Measurements from ENCODE around the gene S100A4.

S100A4 gene

DNA sequence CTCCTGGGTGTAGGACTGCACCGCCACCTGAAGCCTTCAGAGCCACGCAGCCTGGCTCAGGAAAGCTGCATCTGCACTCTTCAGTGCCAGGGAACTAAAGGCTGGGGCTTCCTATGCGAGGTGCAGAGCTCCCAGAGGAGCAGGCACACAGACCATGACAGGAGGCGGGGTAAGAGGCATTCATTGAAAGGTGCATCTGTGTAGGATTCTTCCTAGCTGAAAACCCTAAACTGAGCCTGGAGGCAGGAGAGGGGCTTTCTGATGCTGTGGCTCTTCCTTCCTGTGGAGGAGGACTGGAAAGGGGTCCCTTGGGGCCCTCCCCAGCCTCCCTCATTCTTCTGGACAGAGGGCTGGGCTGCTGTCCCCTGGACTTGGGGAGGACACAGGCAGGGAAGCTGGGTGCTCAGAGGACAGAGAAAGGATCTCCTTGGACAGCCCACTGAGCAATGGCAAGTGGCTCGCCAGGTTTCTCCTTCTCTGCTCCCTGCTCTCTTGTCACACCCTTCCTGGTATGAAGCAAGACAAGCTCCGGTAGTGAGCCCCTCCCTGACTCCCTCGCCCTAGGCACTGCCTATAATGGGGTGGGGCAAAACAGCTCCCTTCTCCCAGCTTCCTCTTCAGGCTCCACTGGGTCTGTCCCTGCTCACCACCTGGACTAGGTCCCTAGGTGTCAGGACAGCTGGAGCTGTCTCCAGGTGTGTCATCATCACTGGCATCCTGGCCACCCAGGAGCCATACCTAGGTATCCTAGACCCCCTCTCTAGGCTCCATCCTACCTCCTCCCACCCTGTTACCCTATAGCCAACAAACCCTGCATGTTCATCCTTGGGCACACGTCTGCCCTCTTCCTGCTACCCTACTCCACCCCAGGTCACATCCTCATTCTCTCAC lies 29.9 kb downstream of the S100A4 start:
- no peak for DNase-seq
- intact Hi-C loops (cut with DNase I), result loop anchor here (10.0 kb wide), 2 partner anchors 139 to 229 kb away; partner anchors contain the start of gene SNAPIN

DNA sequence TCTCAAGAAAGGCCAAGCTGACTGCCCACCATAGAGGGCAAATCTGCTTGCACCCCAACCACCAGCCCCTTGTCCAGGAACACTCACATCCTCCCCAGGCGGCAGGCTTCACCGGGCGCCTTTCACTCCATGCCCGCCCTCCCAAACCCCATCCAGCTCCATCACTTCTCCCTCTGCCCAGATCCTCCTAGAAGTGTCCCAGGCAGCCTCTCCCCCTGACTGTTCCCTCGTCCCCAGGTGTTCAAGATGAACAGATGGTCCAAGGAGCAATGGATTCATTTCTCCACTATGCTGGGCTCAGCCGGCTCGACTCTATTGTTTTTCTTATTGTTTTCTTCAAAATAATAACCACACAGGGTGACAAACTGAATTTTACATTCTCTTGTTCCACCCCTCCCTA lies 31.9 kb downstream of the S100A4 start:
- DNase-seq, result peak in 1 of 10 donors; percentile 58
- intact Hi-C loops (cut with DNase I), result loop anchor here (10.0 kb wide), 2 partner anchors 141 to 231 kb away; partner anchors contain the start of gene SNAPIN

DNA sequence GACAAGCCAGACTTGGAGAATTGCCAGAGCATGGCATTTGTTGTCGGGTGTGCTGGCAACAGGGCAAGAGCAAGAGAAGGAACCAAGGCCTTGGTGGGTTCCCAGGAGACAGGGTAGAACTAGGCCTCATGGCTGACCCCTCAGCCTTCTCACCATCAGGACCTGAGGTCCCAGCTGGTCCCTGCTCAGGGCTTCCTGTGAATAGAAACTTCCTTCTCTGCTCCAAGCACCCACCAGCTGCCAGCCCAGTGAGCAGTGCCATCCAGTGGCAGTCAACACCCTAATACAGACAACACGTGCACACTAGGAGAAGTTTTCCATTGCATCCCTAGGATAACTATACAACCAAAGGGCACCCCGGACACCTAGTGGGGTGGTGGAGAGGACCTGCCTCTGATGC lies 32.6 kb downstream of the S100A4 start:
- DNase-seq, result peak in 1 of 10 donors; percentile 37
- intact Hi-C loops (cut with DNase I), result loop anchor here (10.0 kb wide), 2 partner anchors 142 to 232 kb away; partner anchors contain the start of gene SNAPIN

GRCh38 chr1:153510984-153511410 lies 34.6 kb downstream of the S100A4 start:
- intact Hi-C loops (cut with DNase I), result loop anchor here (1.0 to 10.0 kb wide), 3 partner anchors 57 to 234 kb away; partner anchors contain the start of gene SNAPIN
- peak; percentile 62 to 96 (median 76) for DNase-seq

GRCh38 chr1:153509729-153510354 lies 35.8 kb downstream of the S100A4 start:
- intact Hi-C loops (cut with DNase I), result loop anchor here (10.0 kb wide), 2 partner anchors 145 to 235 kb away; partner anchors contain the start of gene SNAPIN

GRCh38 chr1:153509036-153509435 lies 36.6 kb downstream of the S100A4 start:
- DNase-seq, result no peak
- intact Hi-C loops (cut with DNase I), result no loop called here

More at GRCh38 chr1:153509729-153510354, 35.8 kb downstream of the S100A4 start:
- DNase-seq, result peak in 5 of 10 donors; percentile 19 to 44 (median 36)

DNA sequence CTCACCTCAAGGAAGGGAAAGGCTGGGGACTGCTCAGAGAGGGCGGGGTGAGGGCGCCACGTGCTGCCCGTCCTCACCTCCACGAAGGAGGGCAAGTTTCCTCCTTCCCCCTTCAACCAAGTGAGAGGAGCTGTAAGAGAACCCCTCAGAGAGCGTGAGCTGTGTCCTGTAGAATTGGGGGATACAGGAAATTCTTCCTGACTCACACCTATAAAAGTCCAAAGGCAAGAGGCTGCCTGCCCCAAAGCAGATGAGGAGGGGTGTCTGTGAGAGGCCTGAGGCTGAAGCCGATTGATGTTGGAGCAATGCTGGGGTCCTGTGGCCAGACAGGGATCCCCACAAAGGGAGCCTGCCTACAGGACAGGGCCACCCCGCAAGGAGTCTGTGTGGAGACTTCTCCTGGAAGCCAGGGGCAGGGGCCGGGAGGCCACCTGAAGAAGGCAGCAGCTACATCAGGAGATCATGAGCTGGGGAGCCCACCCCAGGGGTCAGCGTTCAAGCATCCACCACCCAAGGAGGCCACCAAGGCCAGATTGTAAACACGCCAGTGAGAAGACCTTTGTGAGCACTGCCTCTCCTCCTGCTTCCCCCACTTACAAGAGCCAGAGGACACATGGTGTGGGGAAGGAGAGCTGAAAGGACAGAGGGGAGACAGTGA lies 37.6 kb downstream of the S100A4 start:
- DNase-seq, result no peak
- intact Hi-C loops (cut with DNase I), result no loop called here

- intact Hi-C loops (cut with DNase I), result no loop called here
- peak in 3 of 10 donors; percentile 12 to 58 (median 21) for DNase-seq
Observed at GRCh38 chr1:153506831-153507413, 38.7 kb downstream of the S100A4 start.

DNA sequence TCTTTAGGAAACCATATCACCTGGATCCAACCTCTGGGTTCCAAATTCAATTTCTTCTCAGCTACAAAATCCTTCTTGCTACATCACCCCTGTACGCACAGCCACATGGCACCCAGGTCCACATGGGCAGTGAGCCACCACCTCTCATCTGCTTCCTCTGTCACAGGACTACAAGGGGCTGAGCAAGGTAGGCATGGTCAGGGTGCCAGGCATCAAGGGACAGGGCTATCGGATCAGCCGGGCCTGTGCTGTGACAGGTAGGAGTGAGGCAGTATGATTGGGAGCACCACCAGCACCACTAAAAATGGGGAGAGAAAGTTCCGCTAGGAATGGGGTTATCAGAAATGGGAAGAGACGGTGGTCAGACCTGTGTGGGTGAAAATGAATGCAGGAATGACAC lies 39.2 kb downstream of the S100A4 start:
- intact Hi-C loops (cut with DNase I), result no loop called here
- DNase-seq, result no peak

- DNase-seq, result no peak
- intact Hi-C loops (cut with DNase I), result no loop called here
Observed at GRCh38 chr1:153505576-153505975, 40.0 kb downstream of the S100A4 start.

GRCh38 chr1:153503766-153504165 lies 41.8 kb downstream of the S100A4 start:
- intact Hi-C loops (cut with DNase I), result no loop called here
- no peak for DNase-seq

DNA sequence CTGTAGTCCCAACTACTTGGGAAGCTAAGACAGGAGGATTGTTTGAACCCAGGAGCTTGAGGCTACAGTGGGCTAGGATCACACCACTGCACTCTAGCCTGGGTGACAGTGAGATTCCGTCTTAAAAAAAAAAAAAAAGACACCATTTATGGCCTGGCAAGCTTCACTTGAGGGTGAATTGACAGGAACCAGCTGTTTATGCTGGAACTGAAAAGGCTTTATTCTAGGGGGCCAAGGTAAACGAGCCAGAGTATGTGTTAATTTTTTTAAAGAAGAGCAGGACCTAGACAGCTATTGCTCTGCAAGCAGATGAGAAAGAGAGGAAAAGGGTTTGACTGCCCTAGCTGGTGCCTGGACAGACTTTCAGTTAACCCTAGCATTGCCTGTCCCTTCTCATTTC lies 46.9 kb downstream of the S100A4 start:
- intact Hi-C loops (cut with DNase I), result no loop called here
- DNase-seq, result no peak

- intact Hi-C loops (cut with DNase I), result loop anchor here (1.0 kb wide), 1 partner anchor 143 kb away; no protein-coding TSS in a partner anchor
- DNase-seq, result no peak
Observed at GRCh38 chr1:153495536-153495935, 50.1 kb downstream of the S100A4 start.

- DNase-seq, result peak in 8 of 10 donors; percentile 46 to 93 (median 74)
Observed at GRCh38 chr1:153494976-153495535, 50.5 kb downstream of the S100A4 start.

More at GRCh38 chr1:153494976-153495535, 50.5 kb downstream of the S100A4 start:
- intact Hi-C loops (cut with DNase I), result loop anchor here (1.0 kb wide), 1 partner anchor 143 kb away; no protein-coding TSS in a partner anchor

Data from posterior cingulate gyrus (tissue), 11 donors.